Measurements from ENCODE around the gene PAX1. TPM values are rescaled to one million over a fixed set of nuclear protein-coding genes. Genes with fewer than 3 reads are reported as not detected.

PAX1 gene
- polyA plus RNA-seq, 1 of the 3 experiments (the other 2 are of a cell fraction), result not detected

DNA sequence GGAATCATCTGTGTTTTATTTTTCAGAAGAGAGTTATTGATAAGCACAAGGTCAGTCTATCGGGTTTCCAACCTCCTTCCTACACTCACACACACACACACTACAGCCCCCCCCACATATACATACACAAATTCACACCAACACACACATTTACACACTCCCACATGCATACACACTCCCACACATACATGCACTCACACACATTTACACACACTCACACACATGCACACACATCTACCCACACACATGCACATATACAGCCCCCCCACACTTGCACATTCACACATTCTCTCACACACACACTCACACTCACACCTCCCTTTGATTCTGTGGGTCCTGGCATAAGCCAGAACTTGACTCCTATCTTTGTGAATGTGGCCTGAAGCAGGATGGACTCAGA lies 34.5 kb upstream of the PAX1 start:
- H4K20me1 ChIP-seq (ENCODE audit: insufficient read depth), result no peaks in the 10 kb centered on the region
- no peak overlapping the region for H3K4me3 ChIP-seq (ENCODE audit: low read depth in 2 of 2, low read length in 1 of 2)
- TF ChIP-seq USF1 (IDR thresholded peaks at IDR 0.05; ENCODE audit: borderline replicate concordance, low read depth) (no peak), FOXM1 (IDR thresholded peaks at IDR 0.05; ENCODE audit: low read depth) (no peak), IRF3 (IDR thresholded peaks at IDR 0.05; ENCODE audit: low read depth, low read length) (no peak), TAF1 (IDR thresholded peaks at IDR 0.05; ENCODE audit: borderline replicate concordance, low read depth, low read length) (no peak), NFIC (IDR thresholded peaks at IDR 0.05; ENCODE audit: borderline replicate concordance) (no peak), RXRA (IDR thresholded peaks at IDR 0.05; ENCODE audit: borderline replicate concordance, low read depth) (no peak), ZBTB33 (IDR thresholded peaks at IDR 0.05; ENCODE audit: borderline replicate concordance, low read depth) (no peak), RCOR1 (IDR thresholded peaks at IDR 0.05; ENCODE audit: low read length) (no peak), ELF1 (IDR thresholded peaks at IDR 0.05) (no peak), CHD2 (IDR thresholded peaks at IDR 0.05; ENCODE audit: low read length, partially characterized antibody) (no peak), YY1 (IDR thresholded peaks at IDR 0.05; ENCODE audit: low read depth) (no peak), SMC3 (IDR thresholded peaks at IDR 0.05; ENCODE audit: low read depth, low read length) (no peak), PBX3 (IDR thresholded peaks at IDR 0.05) (no peak), TEAD4 (IDR thresholded peaks at IDR 0.05; ENCODE audit: borderline replicate concordance, insufficient read depth) (no peak), JUND (IDR thresholded peaks at IDR 0.05) (no peak), CTCF (IDR thresholded peaks at IDR 0.05) (no peak)
- TF ChIP-seq, protein P1, sequence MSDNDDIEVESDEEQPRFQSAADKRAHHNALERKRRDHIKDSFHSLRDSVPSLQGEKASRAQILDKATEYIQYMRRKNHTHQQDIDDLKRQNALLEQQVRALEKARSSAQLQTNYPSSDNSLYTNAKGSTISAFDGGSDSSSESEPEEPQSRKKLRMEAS (IDR thresholded peaks at IDR 0.05; ENCODE audit: low read depth), result no peak
- TF ChIP-seq, protein P2, sequence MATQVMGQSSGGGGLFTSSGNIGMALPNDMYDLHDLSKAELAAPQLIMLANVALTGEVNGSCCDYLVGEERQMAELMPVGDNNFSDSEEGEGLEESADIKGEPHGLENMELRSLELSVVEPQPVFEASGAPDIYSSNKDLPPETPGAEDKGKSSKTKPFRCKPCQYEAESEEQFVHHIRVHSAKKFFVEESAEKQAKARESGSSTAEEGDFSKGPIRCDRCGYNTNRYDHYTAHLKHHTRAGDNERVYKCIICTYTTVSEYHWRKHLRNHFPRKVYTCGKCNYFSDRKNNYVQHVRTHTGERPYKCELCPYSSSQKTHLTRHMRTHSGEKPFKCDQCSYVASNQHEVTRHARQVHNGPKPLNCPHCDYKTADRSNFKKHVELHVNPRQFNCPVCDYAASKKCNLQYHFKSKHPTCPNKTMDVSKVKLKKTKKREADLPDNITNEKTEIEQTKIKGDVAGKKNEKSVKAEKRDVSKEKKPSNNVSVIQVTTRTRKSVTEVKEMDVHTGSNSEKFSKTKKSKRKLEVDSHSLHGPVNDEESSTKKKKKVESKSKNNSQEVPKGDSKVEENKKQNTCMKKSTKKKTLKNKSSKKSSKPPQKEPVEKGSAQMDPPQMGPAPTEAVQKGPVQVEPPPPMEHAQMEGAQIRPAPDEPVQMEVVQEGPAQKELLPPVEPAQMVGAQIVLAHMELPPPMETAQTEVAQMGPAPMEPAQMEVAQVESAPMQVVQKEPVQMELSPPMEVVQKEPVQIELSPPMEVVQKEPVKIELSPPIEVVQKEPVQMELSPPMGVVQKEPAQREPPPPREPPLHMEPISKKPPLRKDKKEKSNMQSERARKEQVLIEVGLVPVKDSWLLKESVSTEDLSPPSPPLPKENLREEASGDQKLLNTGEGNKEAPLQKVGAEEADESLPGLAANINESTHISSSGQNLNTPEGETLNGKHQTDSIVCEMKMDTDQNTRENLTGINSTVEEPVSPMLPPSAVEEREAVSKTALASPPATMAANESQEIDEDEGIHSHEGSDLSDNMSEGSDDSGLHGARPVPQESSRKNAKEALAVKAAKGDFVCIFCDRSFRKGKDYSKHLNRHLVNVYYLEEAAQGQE (IDR thresholded peaks at IDR 0.05; ENCODE audit: low read depth, low read length), result no peak
- no peak overlapping the region for H2AFZ ChIP-seq (ENCODE audit: low read depth)
- H3K27ac ChIP-seq (ENCODE audit: low read depth in 2 of 2, low read length in 1 of 2), result no peak overlapping the region
- H3K9ac ChIP-seq, result no peak overlapping the region
- H3K4me2 ChIP-seq, result no peak overlapping the region
- POLR2A ChIA-PET, result no interaction called here
- H3K79me2 ChIP-seq (ENCODE audit: insufficient read depth), result no peaks in the 10 kb centered on the region
- WGBS (ENCODE audit: low lambda C conversion rate), result 4% methylated on average over 1 of the region's 1 CpG
- CTCF ChIA-PET, result no interaction called here
- no peaks in the 10 kb centered on the region for H3K9me3 ChIP-seq
- H3K9me2 ChIP-seq, result no peaks in the 10 kb centered on the region
- no peaks in the 10 kb centered on the region for H3F3A ChIP-seq (replicated peaks; ENCODE audit: insufficient read depth)
- DNase-seq, result no peak
- no peaks in the 10 kb centered on the region for H3K27me3 ChIP-seq (ENCODE audit: insufficient read depth)
- H3K4me1 ChIP-seq (ENCODE audit: control insufficient read depth in 1 of 2, insufficient read depth in 2 of 2, low read depth in 1 of 2, low read length in 1 of 2), result no peaks in the 10 kb centered on the region
- H3K36me3 ChIP-seq (replicated peaks in 1 of 2; ENCODE audit: control insufficient read depth in 1 of 2, insufficient read depth in 2 of 2, low read length in 1 of 2), result no peaks in the 10 kb centered on the region

Data from SK-N-SH (cell line).